Loucy (cell line): Measurements from ENCODE around the gene PRKN.

Source experiments
- H2AFZ ChIP-seq: fragments of 200-600 bp; sonication (generic); 2 replicates; pipeline ENCODE4 v1.6.0; 2016; ENCODE audit warnings: antibody characterized with exemption, mild to moderate bottlenecking, low read length, moderate library complexity
- H3F3A ChIP-seq: fragments of 200-600 bp; 2 replicates; pipeline ENCODE4 v1.6.0; 2016; ENCODE audit warnings: antibody characterized with exemption, low read depth, mild to moderate bottlenecking
- H3K27me3 ChIP-seq: fragments of 200-600 bp; sonication (generic); 2 replicates; pipeline ENCODE4 v1.6.1; 2014; ENCODE audit warnings: low read length, mild to moderate bottlenecking; ENCODE audit not compliant: insufficient read depth, poor library complexity, severe bottlenecking
- H3K36me3 ChIP-seq: fragments of 200-600 bp; sonication (generic); 2 replicates; pipeline ENCODE4 v1.6.1; 2016; ENCODE audit warnings: low read length; ENCODE audit not compliant: insufficient read depth
- H3K4me1 ChIP-seq: fragments of 200-600 bp; sonication (generic); 2 replicates; pipeline ENCODE4 v1.5.1; 2014; ENCODE audit warnings: low read length, mild to moderate bottlenecking; ENCODE audit not compliant: insufficient read depth, poor library complexity, severe bottlenecking
- H3K4me2 ChIP-seq: fragments of 200-600 bp; sonication (generic); 2 replicates; pipeline ENCODE4 v1.6.0; 2014; ENCODE audit warnings: antibody characterized with exemption, low read length, low read depth, mild to moderate bottlenecking; ENCODE audit not compliant: poor library complexity, severe bottlenecking
- H3K4me3 ChIP-seq: fragments of 200-600 bp; sonication (generic); 2 replicates; pipeline ENCODE4 v1.5.1; 2014; ENCODE audit warnings: low read length, mild to moderate bottlenecking, mixed read lengths; ENCODE audit not compliant: poor library complexity, severe bottlenecking
- H3K79me2 ChIP-seq: fragments of 200-600 bp; sonication (generic); 2 replicates; pipeline ENCODE4 v1.6.1; 2014; ENCODE audit warnings: low read length; ENCODE audit not compliant: insufficient read depth
- H3K9ac ChIP-seq: fragments of 200-600 bp; sonication (generic); 2 replicates; pipeline ENCODE4 v1.6.0; 2014; ENCODE audit warnings: mild to moderate bottlenecking, low read depth, low read length, moderate library complexity; ENCODE audit not compliant: poor library complexity, severe bottlenecking
- H3K9me2 ChIP-seq: fragments of 200-600 bp; sonication (generic); replicated peaks from 2 replicates; pipeline ENCODE4 v1.6.1; 2016; ENCODE audit warnings: low read depth, low read length, mixed read lengths
- H3K9me3 ChIP-seq: fragments of 200-600 bp; sonication (generic); 2 replicates; pipeline ENCODE4 v1.6.1; 2014; ENCODE audit warnings: mild to moderate bottlenecking, antibody characterized with exemption, low read length, low read depth; ENCODE audit not compliant: insufficient read depth
- H4K20me1 ChIP-seq: fragments of 200-600 bp; sonication (generic); 2 replicates; pipeline ENCODE4 v1.6.0; 2014; ENCODE audit warnings: antibody characterized with exemption, low read length, mild to moderate bottlenecking; ENCODE audit not compliant: insufficient read depth, poor library complexity, severe bottlenecking
- CTCF ChIP-seq: fragments of 200-600 bp; sonication (generic); conservative IDR thresholded peaks from 2 replicates; pipeline ENCODE4 v1.5.1; 2014; ENCODE audit warnings: mild to moderate bottlenecking, antibody characterized with exemption, low read length
- EZH2phosphoT487 ChIP-seq: fragments of 200-600 bp; IDR thresholded peaks from 2 replicates; pipeline ENCODE4 v1.6.1; 2018; ENCODE audit warnings: antibody characterized with exemption, mild to moderate bottlenecking, moderate library complexity, borderline replicate concordance

The PRKN gene

GRCh38 chr6:162722633-162723032 is 4.9 kb downstream of the PRKN start:
- Histone ChIP-seq H3K9ac (no peak overlapping the region), H4K20me1 (no peaks in the 10 kb centered on the region), H3K4me3 (no peak overlapping the region), H3K36me3 (no peaks in the 10 kb centered on the region), H3K9me2 (no peaks in the 10 kb centered on the region), H3K4me1 (no peaks in the 10 kb centered on the region), H3F3A (no peaks in the 10 kb centered on the region), H3K4me2 (no peak overlapping the region), H3K9me3 (no peaks in the 10 kb centered on the region), H3K79me2 (no peaks in the 10 kb centered on the region), H3K27me3 (no peaks in the 10 kb centered on the region), H2AFZ (no peak overlapping the region)
- TF ChIP-seq EZH2phosphoT487 = no peak
- TF ChIP-seq CTCF = no peak

GRCh38 chr6:162722226-162722625 is 5.3 kb downstream of the PRKN start:
- H3K79me2 ChIP-seq = no peaks in the 10 kb centered on the region
- H3K27me3 ChIP-seq = no peaks in the 10 kb centered on the region
- no peaks in the 10 kb centered on the region for H3K36me3 ChIP-seq
- H2AFZ ChIP-seq = no peak overlapping the region
- H3K4me2 ChIP-seq = no peak overlapping the region
- H4K20me1 ChIP-seq = no peaks in the 10 kb centered on the region
- H3K9me2 ChIP-seq = no peaks in the 10 kb centered on the region
- no peak overlapping the region for H3K4me3 ChIP-seq
- H3K9ac ChIP-seq = no peak overlapping the region
- no peak for TF ChIP-seq EZH2phosphoT487
- no peak for TF ChIP-seq CTCF
- H3K9me3 ChIP-seq = no peaks in the 10 kb centered on the region
- H3K4me1 ChIP-seq = no peaks in the 10 kb centered on the region
- no peaks in the 10 kb centered on the region for H3F3A ChIP-seq

- H3F3A ChIP-seq = no peaks in the 10 kb centered on the region
- H4K20me1 ChIP-seq = no peaks in the 10 kb centered on the region
- no peak overlapping the region for H3K4me3 ChIP-seq
- no peak overlapping the region for H3K4me2 ChIP-seq
- H3K9me3 ChIP-seq = no peaks in the 10 kb centered on the region
- H2AFZ ChIP-seq = no peak overlapping the region
- H3K79me2 ChIP-seq = no peaks in the 10 kb centered on the region
- TF ChIP-seq CTCF = no peak
- no peak for TF ChIP-seq EZH2phosphoT487
- no peaks in the 10 kb centered on the region for H3K4me1 ChIP-seq
- no peaks in the 10 kb centered on the region for H3K9me2 ChIP-seq
- H3K9ac ChIP-seq = no peak overlapping the region
- H3K27me3 ChIP-seq = no peaks in the 10 kb centered on the region
- no peaks in the 10 kb centered on the region for H3K36me3 ChIP-seq
These were observed 6.2 kb downstream of the PRKN start for GRCh38 chr6:162721404-162721687.
